GM12865 (cell line): Measurements from ENCODE around the gene MVB12B.

Experiments
- DNase-seq: peaks from one replicate; pipeline ENCODE4 v3.0.0; 2010; ENCODE audit warnings: low read depth
- H3K4me3 ChIP-seq: 2 replicates; pipeline ENCODE4 v1.5.1; 2011; ENCODE audit warnings: mild to moderate bottlenecking, low read depth, low read length, control low read depth
- CTCF ChIP-seq: IDR thresholded peaks from 2 replicates; pipeline ENCODE4 v1.5.1; 2011; ENCODE audit warnings: low read length, control low read depth, low read depth, inconsistent platforms; ENCODE audit not compliant: insufficient read depth; ENCODE audit errors: missing control alignments

Gene MVB12B

GRCh38 chr9:126419475-126419874, 92.8 kb downstream of the MVB12B start:
- H3K4me3 ChIP-seq, result no peak overlapping the region
- TF ChIP-seq CTCF, result no peak
- DNase-seq, result no peak

GRCh38 chr9:126420135-126420534, 93.5 kb downstream of the MVB12B start:
- no peak for TF ChIP-seq CTCF
- DNase-seq, result no peak
- H3K4me3 ChIP-seq, result no peak overlapping the region

GRCh38 chr9:126420643-126421564, 94.3 kb downstream of the MVB12B start:
- no peak for TF ChIP-seq CTCF
- no peak for DNase-seq
- no peak overlapping the region for H3K4me3 ChIP-seq

GRCh38 chr9:126421567-126422428, 95.2 kb downstream of the MVB12B start:
- TF ChIP-seq CTCF, result no peak
- no peak overlapping the region for H3K4me3 ChIP-seq
- no peak for DNase-seq

GRCh38 chr9:126423142-126423915, 96.7 kb downstream of the MVB12B start:
- H3K4me3 ChIP-seq, result no peak overlapping the region
- no peak for DNase-seq
- no peak for TF ChIP-seq CTCF

GRCh38 chr9:126423916-126424185, 97.2 kb downstream of the MVB12B start:
- H3K4me3 ChIP-seq, result no peak overlapping the region
- no peak for TF ChIP-seq CTCF
- DNase-seq, result no peak
